NCI-H82 treated with DMSO at 0.1 percent for 48 hours (cell line): Measurements from ENCODE around the gene MYL3.

Experiments
- DNase-seq: peaks from one replicate; lab custom pipeline; 2025; ENCODE audit not compliant: unreplicated experiment; lab: John Stamatoyannopoulos, UW

Gene MYL3

DNA sequence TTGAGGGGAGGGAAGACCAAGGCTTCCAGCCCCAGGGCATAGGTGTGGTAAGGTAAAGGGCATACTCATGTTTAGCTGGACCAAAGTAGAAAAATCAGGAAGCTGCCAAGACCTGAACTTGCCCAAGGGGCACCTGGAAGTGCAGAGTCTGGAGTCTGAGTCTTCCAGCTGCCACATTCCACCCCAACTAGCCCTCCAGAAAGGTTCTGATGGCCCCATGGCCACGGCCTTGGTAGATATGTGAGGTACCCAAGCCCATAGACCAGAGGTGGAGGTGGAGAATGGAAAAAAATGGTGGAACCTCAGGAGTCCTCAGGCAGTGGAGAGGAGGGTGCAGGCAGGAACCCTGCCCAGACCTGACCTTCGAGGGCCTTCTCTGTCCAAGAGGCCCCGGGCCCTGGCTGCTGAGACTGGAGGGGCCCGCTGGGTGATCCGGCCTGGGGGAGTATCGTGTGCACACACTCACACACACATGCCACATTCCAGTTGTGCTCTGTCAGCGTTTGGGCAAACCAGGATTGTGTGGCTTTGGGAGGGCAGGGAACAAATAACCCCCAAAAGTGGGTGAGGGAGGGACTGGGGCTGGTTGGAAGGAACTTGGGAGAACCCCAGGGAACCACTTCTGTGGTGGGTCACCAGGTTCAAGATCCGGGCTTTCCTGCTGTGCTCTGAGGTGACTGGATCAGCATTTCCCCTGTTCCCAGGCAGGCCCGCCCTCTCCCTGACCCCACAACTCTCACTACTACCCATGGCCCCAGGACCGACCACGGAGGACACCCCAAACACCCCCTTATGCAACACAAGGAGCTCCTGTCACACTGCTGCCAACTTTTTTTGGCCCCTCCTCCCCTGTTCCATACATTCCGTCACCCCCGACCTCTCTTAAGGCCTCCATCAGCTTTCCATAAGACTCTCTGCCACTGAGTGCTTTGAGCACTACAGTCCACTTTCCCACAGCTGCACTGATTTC is 11.6 kb downstream of the MYL3 start:
- no peak for DNase-seq

DNA sequence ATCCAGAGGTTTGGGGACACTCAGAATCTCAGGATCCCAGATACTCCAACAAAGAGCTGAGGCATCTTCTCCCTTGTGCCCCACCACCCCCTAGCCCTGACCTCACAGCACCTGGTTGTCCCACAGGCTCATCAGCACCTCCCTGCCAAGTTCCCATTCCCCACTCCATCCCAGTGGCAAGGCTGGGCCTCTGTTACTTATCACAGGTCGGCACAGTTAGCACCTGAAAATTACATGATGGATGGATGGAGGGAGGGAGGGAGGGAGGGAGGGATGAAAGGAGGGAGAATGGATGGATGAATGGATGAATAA is 12.8 kb downstream of the MYL3 start:
- DNase-seq, result no peak

DNA sequence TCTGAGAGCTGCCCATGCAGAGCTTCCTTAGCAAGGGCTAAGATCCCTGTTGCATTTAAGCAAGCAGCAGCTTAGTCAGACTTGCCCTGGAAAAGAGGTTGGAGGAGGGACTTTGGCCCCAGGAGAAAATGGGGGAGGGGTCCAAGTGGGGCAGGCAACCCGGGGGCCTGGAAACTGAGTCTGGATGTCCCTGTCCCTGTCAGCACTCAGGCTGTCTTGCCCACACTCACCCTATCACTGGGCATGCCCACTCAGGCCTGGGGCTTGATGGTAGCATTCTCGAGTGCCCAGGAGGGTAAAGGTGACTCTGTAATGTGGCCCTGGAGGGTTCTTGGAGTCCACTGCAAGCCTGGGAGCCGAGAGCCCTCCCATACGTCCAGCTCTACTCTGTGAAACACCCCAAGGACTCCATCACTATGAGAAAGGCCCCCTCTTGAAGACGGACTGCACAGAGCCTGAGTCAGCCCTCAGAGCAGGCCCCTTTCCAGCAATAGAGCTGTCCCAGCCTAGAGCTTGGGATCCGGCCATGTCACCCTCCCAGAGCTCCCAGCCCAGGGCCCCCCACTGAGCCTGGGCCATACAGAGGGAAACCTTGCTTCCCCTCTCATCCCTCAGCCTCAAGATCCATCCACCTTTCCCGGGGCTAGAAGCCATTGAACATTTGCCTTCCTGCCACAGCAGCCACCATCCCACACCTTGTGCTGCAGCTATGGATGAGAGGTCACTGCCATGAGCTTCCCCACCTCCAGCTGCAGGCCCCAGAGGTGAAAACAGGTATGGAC is 13.4 kb downstream of the MYL3 start:
- DNase-seq, result no peak

DNA sequence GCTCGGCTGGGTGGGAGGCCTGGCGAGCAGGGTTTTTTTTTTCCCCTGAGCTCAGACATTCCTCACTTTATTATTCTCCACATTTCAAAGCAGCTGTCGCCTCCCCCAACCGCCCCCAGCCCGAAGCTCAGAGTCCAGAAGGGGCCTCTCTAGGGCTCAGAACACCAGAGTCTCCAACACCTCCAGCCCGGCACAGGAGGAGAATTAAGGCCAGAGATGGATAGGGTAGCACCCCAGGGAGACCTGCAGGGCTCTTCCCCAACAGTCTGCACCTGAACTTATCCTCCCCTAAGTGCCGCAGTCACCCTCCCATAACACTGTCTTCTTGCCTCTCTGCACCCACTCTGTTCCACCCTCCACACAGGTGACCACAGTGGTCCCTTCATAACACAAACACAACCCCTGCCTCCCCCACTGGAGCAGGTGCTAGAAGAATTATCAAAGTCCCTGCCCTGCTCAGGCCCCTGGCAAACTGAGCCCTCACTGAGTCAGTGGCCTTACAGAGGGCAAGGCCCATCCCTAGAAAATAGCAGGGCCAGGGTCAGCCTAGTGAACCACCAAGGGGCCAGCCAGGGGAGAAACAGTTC is 14.1 kb downstream of the MYL3 start:
- no peak for DNase-seq

DNA sequence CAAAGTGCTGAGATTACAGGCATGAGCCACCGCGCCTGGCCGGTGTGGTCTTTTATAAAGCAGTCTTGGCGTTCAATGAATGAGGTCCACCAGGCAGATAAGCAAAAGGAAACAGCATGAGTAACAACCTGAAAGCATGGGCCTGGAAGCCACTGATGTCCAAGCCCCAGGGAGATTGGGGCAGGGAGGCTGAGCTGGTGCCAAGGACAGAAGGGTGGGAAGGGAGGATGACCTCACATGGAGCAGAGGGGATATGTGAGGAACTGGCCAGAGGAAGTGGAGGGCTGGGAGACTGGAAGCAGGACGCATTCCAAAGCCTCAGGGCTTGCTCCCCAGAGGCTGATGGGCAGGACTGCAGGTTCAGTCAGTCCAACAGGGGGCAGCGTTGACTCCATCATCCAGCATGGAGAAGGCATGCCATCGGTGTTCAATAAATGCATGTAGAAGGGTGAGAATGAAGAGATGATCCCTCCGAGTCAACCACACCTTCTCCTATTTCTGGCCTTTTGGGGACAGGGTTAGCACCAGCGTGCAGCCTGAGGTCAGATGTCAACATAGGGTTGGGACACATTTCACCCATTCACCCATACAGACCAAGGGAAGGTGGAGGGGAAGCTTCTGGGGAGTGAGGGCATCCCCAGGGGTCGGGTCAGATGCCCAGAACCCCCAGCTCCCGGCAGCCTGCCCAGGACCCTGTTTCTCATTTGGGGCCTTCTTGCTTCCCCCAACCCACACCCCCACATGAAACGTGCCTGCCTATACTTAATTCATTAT is 14.8 kb downstream of the MYL3 start:
- DNase-seq, result no peak

DNA sequence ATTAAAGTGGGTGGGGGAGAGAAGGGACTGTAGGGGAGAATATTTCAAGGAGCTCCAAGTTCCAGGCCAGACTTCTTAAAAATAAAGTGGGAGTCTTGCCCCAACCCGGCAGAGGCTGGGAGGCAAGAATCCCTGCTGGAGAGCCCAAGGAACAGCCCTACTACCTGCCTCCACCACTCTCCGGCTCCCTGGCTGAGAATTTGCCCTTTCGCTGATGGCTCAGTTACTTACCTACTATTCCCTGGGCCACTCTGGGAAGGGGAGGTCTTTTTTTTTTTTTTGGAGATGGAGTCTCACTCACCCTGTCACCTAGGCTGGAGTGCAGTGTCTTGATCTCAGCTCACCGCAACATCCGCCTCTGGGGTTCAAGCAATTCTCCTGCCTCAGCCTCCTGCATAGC is 15.5 kb downstream of the MYL3 start:
- DNase-seq, result no peak

DNA sequence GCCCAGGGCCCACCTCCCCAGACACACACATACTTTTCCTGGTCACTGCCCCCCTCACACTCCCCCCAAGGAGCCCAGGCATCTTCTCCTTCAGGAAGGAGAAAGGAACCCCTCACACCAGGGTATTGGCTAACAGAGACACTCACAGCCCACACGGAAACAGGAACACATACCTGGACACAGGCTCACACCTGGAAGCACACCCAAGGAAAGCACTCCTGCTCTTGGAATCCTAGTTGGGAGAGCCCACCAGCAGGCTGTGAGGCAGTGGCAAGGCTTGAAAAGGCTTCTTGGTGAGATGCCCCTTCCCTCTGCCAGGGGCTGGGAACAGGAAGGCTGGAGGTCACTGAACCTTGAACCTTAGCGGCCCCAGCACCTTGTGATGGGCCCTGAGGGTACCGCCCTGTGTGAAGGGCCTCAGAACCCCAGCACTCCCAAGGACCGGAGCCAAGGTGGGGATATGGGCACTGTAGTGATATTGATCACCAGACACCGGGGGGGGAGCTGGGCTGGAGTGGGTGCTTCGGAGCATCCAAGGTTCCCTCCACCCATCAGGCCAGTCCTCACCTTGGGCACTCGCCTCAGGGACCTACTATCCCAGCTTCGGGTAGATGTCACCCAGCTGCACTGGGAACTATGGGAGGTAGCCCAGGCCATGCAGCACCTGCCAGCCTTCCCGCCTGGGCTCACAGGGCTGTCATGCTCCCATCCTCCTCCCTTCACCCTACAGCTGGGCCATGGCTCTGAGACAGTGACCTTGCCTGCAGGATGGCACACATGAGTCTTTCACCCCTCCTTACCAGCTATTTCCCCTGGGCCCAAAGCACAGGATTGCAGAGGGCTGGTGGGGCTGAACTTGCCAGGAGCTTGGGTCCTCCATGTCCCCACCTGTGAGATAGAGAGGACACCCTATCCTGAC is 16.4 kb downstream of the MYL3 start:
- DNase-seq, result no peak

DNA sequence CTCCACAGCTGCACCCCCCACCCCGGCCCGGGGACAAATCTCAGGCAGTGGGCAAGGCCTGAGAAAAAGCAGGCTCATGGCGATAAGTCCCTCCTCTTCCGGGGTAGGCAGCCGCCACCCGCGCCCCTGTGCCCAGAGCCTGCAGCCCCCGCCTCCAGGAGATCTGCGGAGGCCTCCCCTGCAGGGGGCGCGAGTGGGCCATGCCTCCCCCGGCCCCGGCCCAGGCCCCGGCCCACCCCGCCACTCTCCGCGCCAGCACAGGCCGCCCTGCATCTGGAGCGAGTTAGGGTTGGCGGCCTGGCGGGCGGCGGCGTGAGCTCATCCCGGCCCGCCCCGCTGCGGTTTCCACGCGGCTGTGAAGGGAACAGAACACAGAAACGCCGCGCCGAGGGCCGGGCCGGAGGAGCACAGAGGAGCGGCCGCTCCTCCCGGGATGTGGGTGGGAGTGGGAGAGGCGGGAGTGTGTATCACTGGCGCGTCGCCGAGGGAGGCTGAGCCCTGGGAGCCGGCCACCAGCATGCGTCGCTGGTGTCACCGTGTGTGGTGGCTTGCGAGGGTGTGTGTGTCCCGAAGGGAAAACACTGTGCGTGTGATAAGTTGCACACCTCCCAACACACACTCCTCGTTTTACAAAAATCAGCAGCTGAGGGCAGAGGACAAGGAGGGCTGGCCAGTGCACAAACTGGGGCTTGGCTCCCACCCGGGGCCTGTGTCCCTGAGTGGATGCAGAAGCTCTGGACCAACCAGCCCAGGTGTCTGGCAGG is 17.2 kb downstream of the MYL3 start:
- DNase-seq, result no peak

DNA sequence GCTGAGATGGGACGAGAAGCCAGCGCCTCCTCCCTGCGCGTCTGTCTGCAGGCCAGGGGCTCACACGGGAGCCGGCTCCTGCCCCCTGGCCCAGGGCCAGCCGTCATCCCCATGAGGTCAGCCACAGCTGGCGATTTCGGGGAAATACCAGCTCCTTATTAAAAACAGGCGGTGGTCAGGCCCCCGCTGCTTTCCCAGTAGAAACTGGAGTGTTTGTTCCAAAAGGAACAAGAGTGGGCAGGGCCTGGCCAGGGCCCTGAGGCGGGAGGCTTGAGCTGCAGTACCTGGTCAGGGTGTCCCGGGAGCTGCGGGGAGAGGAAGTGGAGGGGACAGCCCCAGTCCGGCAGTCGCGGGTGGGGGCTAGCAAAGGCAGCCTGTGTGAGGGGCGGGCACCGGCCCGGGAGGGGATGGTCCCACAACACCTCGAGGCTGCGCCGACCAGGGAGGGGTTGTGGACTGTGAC is 17.8 kb downstream of the MYL3 start:
- no peak for DNase-seq

DNA sequence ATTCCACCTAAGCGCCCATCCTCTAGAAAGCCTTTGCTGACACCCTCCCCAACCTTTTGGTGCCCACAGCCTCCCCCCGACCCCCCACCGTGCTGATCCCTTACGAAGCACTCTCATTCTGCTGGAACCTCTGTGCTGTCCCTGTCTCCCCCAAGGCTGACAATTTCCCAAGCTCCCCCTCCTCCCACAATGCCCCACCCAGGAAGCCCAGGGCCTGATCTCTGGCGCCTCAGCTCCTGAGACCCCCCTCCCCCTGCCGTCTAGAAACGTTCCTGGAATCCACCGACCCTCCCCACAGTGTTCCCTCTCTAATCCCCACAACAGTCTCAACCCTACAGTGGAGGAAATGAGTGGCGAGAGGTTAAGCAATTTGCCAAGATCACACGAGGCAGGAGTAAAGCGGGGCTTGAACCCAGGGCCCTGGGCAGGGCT is 18.3 kb downstream of the MYL3 start:
- DNase-seq, result no peak

DNA sequence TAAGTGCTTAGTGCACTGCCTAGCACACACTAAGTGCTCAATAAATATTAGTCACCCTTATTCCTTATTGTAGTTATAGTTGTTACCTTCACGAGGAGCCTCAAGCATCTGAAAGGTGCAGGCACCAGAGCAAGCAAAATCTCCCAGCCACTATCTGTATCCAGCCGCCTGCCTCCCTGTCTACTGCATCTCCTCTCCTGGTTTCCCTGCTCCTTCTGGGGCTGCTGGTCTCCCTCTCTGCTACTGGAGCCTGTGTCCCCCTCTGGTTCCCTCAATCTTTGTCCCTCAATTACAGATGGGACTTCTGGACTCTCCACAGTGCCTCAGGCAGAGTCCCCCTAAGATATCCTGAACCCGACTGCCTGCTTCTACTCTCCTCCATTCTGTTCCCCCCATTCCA is 18.8 kb downstream of the MYL3 start:
- no peak for DNase-seq

DNA sequence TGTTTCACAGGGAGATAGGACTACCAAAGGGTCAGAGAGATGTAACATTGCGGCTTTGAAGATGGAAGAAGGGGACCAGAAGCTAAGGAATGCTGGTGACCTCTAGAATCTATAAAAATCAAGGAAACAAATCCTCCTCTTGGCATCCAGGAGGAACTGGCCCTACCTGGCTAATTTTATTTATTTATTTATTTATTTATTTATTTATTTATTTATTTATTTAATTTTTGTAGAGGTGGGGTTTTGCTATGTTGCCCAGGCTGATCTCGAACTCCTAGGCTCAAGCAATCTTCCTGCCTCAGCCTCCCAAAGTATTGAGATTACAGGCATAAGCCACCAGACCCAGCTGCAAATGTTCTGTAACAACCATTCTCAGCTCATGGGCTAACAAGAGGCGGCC is 19.7 kb downstream of the MYL3 start:
- DNase-seq, result no peak

DNA sequence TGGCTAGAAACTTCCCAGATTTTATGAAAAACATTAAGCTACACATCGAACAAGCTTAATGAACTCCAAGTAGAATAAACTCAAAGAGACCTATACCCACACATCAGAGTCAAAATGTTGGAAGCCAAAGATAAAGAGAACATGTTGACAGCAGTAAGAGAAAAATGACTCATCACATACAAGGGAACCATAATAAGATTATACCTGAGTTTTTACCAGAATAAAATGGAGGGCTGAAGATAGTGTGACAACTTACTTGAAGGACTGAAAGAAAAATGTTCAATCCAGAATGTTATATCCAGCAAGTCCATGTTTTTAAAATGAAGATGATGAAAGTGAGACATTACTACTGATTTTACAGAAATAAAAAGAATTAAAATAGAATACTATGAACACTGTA is 22.8 kb downstream of the MYL3 start:
- DNase-seq, result no peak

DNA sequence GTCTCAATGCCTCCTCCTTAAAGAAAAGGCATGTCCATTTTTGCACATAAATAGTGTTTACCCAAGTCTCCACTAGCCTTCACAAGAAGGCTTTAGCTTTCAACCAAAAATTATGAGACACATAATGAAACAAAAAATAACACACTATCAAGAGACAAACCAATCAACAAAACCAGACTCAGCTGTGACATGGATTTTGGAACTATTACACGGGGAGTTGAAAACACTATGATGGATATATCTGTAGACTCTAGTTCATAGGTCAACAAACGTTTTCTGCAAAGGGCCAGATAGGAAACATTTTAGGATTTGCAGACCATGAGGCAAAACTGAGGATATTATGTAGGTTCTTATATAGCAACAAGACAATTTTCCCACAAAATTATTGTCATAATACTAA is 24.9 kb downstream of the MYL3 start:
- no peak for DNase-seq

DNA sequence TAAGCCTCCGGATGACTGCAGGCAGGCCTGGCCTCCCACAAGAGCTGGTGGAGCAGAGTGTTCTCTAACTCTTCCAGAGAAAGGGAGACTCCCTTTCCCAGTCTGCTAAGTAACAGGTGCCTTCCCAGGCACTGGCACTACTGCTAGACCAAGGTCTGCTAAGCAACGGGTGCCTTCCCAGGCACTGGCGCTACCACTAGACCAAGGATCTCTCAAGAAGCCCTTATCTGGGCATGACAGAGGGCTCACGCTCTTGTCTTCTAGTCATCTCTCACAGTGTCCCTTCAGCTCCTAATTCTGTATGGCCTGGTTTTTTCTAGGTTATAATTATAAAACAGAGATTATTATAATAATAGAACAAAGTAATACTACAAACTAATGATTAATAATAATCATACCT is 27.8 kb downstream of the MYL3 start:
- no peak for DNase-seq

DNA sequence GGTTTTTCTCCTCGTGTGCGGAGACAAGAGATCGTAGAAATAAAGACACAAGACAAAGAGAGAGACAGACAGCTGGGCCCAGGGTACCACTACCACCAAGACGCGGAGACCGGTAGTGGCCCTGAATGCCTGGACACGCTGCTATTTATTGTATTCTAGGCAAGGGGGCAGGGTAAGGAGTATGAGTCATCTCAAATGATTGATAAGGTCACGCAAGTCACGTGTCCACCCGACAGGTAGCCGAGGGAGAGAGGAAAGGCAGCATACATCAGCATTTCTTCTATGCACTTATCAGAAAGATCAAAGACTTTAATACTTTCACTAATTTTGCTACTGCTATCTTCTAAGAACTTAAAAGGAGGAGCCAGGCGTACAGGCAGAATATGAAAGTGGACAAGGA is 28.2 kb downstream of the MYL3 start:
- DNase-seq, result no peak

DNA sequence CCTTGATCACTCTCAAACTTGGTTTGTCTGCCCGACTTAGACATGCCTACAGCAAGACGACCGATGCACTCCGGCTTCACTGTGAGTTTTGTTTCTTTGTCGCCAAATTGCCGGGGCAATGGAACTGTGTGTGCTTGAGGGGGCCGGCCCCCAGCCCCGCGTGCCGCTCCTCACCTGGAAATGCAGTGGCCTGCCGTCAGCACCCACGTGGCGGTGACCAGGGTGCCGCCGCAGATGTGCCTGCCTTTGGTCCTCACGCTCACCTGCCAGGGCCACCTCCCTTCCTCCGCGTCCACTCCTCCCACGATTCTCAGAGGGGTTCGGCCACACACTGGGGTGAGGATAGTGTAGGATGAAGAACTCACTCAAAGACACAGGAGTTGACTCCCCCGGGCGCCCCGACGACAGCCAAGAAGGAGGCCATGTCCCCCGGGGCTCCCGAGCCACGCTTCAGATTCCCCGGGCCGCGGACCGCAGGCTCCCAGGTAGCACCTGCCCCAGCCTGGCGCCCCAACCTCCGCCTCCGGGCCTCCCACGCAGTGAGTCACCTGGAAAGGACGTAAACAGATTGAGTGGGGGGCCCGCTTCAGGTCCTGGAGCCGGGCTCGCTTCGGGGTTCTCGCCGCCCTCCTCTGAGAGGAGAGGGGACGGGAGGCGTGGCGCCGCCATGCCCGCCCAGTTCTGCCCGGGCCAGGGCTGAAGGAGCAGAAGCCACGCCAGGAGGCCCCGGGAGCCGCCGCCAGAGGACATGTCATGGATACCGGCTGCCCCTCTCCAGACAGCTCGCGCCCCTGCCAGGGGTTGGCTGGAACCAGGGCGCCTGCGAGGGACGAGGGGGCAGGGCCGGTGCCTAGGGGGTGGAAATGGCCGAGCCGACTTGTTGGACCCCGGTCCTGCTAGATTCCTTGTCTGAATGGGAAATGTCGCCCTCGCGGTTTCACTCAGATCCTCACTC is 29.6 kb downstream of the MYL3 start:
- no peak for DNase-seq

DNA sequence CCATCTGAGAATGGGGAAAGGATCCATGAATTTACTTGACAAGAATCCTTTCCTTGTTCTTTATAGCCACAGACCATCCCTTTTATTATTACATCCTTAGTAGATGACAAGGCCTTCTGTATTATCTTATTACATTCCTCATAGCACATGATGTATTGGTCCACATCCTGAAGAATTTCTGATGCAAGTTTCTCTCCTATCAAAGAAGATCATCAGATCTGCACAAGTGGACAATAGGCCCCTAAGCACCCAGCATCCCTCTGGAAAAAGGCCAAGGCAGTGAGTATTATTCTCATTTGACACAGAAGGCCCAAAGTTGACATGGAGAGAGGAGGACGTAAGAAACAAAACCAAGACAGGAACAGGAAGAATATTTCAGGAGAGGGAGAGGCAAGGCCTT is 31.4 kb downstream of the MYL3 start:
- no peak for DNase-seq
